Upper lobe of left lung (tissue), 6 donors: ENCODE data around the gene GABRB1. TPM values are rescaled to one million over a fixed set of nuclear protein-coding genes. Genes with fewer than 3 reads are reported as not detected.

Experiments
- ATAC-seq, 2 donors: fragments of 200-7000 bp; cut with Tn5 transposase; one replicate each; pipeline ENCODE4 v1.9.1; 2022; ENCODE audit warnings: mild to moderate bottlenecking in 2 of 2, moderate library complexity in 2 of 2; ENCODE audit not compliant: low FRiP score in 2 of 2
- DNase-seq, 2 donors: peaks; one replicate each; pipeline ENCODE4 v3.0.0-alpha.2; 2019 to 2020
- H3K27ac ChIP-seq, 4 donors: fragments of 200-600 bp; sonication (generic); one replicate each; pipeline ENCODE4 v1.5.1; 2016 to 2019
- H3K27me3 ChIP-seq, 4 donors: fragments of 200-600 bp; sonication (generic); one replicate each; pipeline ENCODE4 v1.5.1; 2017 to 2019
- H3K36me3 ChIP-seq, 4 donors: fragments of 200-600 bp; sonication (generic); one replicate each; pipeline ENCODE4 v1.5.1; 2016 to 2019
- H3K4me1 ChIP-seq, 4 donors: fragments of 200-600 bp; sonication (generic); one replicate each; pipeline ENCODE4 v1.5.1; 2018 to 2019
- H3K4me3 ChIP-seq, 4 donors: fragments of 200-600 bp; sonication (generic); one replicate each; pipeline ENCODE4 v1.5.1; 2017 to 2019; ENCODE audit warnings: mild to moderate bottlenecking in 2 of 4, moderate library complexity in 1 of 4
- H3K9me3 ChIP-seq, 4 donors: fragments of 200-600 bp; sonication (generic); one replicate each; pipeline ENCODE4 v1.5.1; 2018 to 2019
- CTCF ChIP-seq, 6 experiments: fragments of 450-650 bp in 4 of 6; fragments of 200-600 bp in 2 of 6; sonication (generic) in 2 of 6; IDR thresholded peaks; one replicate each; pipeline ENCODE4 v1.5.1; 2016 to 2019; ENCODE audit warnings: antibody characterized with exemption in 6 of 6
- EP300 ChIP-seq, 4 donors: sonication (generic); formaldehyde crosslinking; IDR thresholded peaks; one replicate each; pipeline ENCODE4 v1.5.1; 2017; ENCODE audit warnings: antibody characterized with exemption in 4 of 4, control low read depth in 2 of 4
- POLR2A ChIP-seq, 4 donors: fragments of 450-650 bp; IDR thresholded peaks; one replicate each; pipeline ENCODE4 v1.5.1; 2016 to 2017; ENCODE audit warnings: antibody characterized with exemption in 4 of 4, mild to moderate bottlenecking in 2 of 4
- POLR2AphosphoS5 ChIP-seq, 2 donors: sonication (generic); formaldehyde crosslinking; IDR thresholded peaks; one replicate each; pipeline ENCODE4 v1.5.1; 2017; ENCODE audit warnings: antibody characterized with exemption in 2 of 2
- WGBS, 2 donors: methylation state at CpG; one replicate each; pipeline ENCODE4 v1.1.5; 2017 to 2018; 5-methylcytosine and 5-hydroxymethylcytosine counted together
- total RNA-seq, 6 donors: library from RNA; depleted of rRNA in 4 of 6; stranded (reverse); fragments of >200 nt in 4 of 6; gene quantifications; one replicate each; pipeline versions ENCODE4 v1.1.0 to v1.2.1, GENCODE V29; 2016 to 2021
- donor health status: DM: no; HTN: no; CAD: no; lungs with moderate emphysema.
- donor health status: DM: no; HTN: yes; CAD: no; lungs with severe emphysema.

Gene GABRB1
- total RNA-seq, 6 donors from 2014 or later, result not detected

GRCh38 chr4:47474799-47475198, 443.4 kb downstream of the GABRB1 start:
- Histone ChIP-seq H3K27ac (no peak overlapping the region), H3K4me1 (no peaks in the 10 kb centered on the region), H3K36me3 (no peaks in the 10 kb centered on the region), H3K27me3 (no peaks in the 10 kb centered on the region), H3K9me3 (no peaks in the 10 kb centered on the region), H3K4me3 (no peak overlapping the region)
- ATAC-seq (no peak), DNase-seq (no peak)
- TF ChIP-seq POLR2AphosphoS5 (IDR thresholded peaks at IDR 0.05) (no peak), POLR2A (IDR thresholded peaks at IDR 0.05) (no peak), CTCF (IDR thresholded peaks at IDR 0.05) (no peak), EP300 (IDR thresholded peaks at IDR 0.05) (no peak)
- 48 to 70% methylated on average over 4 of the region's 4 CpGs for WGBS, 2 donors

GRCh38 chr4:47475411-47475810, 444.0 kb downstream of the GABRB1 start:
- DNase-seq (no peak), ATAC-seq (no peak)
- Histone ChIP-seq H3K27ac (no peak overlapping the region), H3K36me3 (no peaks in the 10 kb centered on the region), H3K9me3 (no peaks in the 10 kb centered on the region), H3K27me3 (no peaks in the 10 kb centered on the region), H3K4me1 (no peaks in the 10 kb centered on the region), H3K4me3 (no peak overlapping the region)
- 87 to 95% methylated on average over 1 of the region's 1 CpG for WGBS, 2 donors
- no peak for TF ChIP-seq POLR2A (IDR thresholded peaks at IDR 0.05)
- TF ChIP-seq EP300 (IDR thresholded peaks at IDR 0.05), result no peak
- no peak for TF ChIP-seq POLR2AphosphoS5 (IDR thresholded peaks at IDR 0.05)
- TF ChIP-seq CTCF (IDR thresholded peaks at IDR 0.05), result no peak

Other genes starting within 250 kb of the GABRB1 start
- gene COX7B2, start 122.3 kb upstream of the GABRB1 start, total RNA-seq, result not detected
- not detected for gene GABRA4, start 38.0 kb upstream of the GABRB1 start, total RNA-seq